Stimulated activated CD4-positive, alpha-beta T cell treated with anti-CD3 and anti-CD28 coated beads, TNF-alpha, amount 100 ng/mL, for 24 hours (primary cell): ENCODE data around the gene CDR2L.
"Not testable (repeated sequence)": the region's sequence is repeated elsewhere in the genome, so short reads cannot be mapped to it uniquely, and the experiment has no call there.

Experiments
- DNase-seq, 3 experiments: peaks; one replicate each; pipeline ENCODE4 v3.0.0-alpha.2; 2020; ENCODE audit warnings: low read depth in 3 of 3

The CDR2L gene

DNA sequence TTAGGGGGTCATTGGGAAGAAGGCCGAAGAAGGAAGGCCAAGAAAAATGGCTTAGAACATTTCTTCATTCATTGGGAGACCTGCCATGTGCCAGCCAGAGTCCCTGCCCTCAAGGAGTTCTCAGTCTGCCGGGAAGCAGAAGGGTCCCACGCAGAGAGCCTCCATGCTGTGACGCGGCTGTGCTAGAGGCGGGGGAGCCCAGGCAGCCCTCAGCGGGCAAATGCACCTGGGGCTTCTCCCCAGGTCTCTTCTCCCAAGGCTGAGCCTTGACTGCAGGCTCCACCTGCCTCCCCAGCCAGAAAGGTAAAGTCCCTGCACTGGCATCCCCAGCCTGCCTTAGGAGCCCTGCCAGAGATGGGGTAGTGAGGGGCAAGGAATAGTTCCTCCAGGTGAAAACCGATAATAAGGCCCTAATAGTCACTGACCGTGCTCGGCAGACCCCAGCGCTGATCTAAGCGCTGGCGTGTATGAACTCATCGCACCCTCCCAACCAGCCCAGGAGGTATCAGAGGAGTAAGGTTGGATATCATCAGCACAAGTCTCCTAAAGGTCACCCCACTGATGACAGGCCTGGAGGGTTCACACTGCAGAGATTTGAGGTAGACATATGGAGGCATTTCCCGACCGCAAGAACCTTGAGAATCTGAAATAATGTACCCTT, 6.0 kb upstream of the CDR2L start:
- DNase-seq, result no peak

GRCh38 chr17:74981979-74982662, 5.3 kb upstream of the CDR2L start:
- peak; percentile 55 to 77 (median 56) for DNase-seq

DNA sequence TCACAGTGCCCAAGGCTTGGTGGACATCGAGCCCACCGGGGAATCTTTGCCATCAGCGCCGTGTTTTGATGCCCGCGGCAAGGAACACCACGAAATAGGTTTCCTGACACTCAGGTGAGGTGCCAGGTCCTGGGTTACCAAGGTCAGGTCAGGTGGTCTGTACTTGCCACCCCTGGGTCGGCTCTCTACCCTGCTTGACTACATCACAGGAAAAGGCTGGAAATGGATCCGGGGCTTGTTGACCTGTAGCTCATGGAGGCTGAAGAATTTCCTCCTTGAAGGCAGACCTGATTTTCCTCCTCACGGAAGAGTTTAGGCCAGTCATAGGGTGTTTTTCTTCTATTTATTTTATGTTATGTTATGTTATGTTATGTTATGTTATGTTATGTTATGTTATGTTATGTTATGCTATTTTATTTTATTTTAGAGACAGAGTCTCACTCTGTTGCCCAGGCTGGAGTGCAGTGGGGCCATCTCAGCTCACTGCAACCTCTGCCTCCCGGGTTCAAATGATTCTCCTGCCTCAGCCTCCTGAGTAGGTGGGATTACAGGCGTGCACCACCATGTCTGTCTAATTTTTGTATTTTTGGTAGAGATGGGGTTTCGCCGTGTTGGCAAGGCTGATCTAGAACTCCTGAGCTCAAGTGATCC, 4.6 kb upstream of the CDR2L start:
- not testable (repeated sequence) for DNase-seq

GRCh38 chr17:74986206-74986576, 1.2 kb upstream of the CDR2L start:
- no peak for DNase-seq

DNA sequence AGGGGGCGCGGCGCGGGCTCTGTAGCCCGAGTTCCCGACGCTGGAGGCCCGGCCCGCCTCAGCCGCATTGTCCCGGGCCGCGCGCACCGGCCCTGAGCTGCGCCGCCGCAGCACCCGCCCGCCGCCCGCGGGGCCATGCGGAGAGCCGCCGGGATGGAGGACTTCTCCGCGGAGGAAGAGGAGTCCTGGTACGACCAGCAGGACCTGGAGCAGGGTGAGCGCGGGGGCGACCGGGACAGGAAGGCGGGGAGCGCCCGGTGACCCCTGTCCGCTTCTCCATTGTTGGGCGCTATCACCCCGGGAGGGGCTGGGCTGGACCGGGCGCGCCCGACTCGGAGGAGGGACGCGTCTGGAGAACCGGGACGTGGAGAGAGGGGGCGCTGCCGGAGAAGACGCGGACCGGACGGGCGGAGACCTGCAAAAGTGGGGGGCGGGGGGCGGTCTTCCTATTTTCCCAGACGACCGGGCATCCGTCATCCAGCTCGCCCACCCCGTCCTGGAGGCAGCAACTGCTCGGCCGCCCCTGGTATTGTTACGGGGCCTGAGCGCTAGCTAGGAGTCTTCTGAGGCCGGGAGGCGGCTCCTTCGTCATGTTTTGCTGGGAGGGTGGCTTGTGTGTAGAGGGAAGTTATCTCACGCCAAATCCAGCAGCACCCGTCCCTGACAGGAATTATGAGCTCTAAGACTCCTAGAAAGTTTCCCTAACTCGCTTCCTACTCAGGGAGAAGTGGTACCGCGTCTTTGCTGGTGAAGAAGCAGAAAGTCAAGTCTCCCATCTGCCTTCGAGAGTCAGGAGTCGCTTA, 678 bp downstream of the CDR2L start:
- DNase-seq, result peak in 1 of 3 experiments; percentile 12

DNA sequence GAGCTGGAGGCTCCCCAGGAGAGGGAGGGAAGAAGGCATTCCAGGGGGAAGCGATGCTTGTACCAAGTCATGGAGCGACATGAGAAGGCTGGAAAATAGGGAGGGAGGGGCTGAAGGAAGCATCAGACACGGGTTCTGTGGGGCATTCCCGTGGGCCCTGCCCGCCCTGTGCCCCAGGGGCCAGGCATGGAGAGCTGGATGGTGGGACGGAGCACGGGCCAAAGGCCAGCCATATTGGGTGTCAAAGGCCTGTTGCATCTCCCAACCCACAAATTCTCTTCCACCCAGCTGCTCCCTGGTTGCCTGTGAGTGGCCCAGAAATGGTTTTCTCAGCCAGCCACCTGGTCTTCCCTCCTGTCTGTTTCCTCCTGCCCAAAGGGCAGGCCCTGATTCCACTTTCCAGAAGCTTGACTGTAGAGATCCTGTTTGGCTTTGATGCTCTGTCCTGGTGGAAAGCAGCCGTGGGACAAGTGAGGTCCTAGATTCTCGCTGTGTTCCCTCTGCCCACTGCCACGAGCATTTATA, 3.2 kb downstream of the CDR2L start:
- no peak for DNase-seq

DNA sequence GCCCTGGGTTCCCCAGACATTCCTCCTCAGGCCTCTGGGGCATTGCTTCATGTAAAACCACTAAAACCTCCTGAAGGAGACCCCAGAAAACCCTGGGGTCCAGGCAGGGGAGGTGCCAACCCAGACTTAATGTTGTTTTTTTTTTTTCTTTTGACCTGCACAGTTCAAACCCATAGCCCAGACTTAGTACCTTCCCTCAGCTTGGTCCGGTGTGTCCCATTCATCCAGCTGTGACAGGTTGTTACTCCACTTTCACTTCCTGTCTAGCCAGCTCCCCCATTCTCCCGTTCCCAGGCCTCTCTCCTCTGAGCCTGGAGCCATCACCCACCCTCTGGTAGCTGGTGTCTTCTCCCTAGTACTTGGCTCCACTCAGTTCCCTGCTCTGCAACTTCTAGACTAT, 4.8 kb downstream of the CDR2L start:
- DNase-seq, result no peak

DNA sequence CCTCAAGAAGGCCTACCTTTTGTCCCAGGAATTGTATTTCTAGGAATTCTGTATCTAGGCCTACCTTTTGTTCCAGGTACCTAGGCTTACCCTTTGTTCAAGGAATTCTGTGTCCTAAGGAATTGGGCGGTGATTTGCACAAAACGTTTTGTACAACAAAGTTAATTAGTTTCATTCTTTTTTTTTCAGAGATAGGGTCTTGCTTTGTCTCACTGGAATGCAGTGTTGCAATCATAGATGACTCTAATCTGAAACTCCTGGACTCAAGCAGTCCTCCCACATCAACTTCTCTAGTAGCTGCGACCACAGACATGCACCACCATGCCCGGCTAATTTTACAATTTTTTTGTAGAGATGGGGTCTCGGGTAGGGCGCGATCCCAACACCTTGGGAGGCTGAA, 7.0 kb downstream of the CDR2L start:
- no peak for DNase-seq

DNA sequence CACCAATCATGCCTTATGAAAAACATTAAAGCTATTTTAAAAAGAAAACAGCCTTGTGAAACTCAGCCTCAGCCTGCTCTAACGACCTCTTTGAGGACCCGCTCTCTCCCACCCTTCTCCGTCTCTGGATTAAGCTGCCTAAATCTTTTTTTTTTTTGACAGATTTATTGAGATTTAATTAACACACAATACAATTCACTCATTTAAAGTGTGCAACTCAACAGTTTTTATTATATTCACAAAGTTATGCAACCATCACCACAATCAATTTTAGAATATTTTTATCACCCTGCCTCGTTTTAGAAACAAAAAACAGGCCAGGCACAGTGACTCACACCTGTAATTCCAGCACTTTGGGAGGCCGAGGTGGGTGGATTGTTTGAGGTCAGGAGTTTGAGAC, 8.4 kb downstream of the CDR2L start:
- DNase-seq, result no peak

GRCh38 chr17:74998783-74999182, 11.4 kb downstream of the CDR2L start:
- DNase-seq, result no peak

GRCh38 chr17:74999523-74999922, 12.1 kb downstream of the CDR2L start:
- no peak for DNase-seq

DNA sequence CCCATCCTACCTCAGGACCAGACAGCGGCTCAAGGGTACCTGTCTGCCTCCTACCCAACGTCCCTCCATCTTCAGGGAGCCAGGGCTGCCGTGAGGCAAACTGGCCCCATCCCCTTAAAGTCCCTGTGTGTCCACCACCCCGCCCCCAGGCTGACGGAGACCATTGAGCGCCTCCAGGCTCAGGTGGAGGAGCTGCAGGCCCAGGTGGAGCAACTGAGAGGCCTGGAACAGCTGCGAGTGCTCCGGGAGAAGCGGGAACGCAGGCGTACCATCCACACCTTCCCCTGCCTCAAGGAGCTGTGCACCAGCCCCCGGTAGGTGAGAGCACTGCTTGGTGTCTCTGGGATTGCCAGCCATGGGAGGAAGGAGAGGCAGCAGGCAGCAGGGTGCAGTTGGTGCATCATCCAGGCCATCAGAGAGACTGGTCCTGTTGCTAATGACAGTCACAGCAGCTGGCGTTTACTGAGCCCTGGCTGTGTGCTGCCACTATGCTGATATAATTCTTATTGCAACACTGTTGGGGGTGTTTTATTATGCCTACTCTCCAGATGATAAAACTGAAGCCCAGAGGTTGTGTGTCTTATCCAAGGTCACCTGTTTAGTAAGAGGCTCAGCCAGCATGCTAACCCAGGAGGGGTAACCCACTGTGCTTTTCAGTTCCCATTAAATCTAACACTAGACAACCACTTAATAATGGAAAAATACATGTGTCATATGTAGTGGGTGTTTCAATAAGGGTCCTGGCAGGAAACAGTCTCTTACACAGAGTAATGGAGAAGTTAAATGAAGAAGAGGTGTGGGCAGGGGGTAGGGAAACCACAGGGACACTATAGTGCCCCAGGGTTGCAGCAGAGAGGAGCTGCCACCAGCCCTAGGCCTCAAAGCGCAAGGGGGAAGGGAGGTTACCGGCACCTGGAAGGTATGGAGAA, 14.7 kb downstream of the CDR2L start:
- no peak for DNase-seq

DNA sequence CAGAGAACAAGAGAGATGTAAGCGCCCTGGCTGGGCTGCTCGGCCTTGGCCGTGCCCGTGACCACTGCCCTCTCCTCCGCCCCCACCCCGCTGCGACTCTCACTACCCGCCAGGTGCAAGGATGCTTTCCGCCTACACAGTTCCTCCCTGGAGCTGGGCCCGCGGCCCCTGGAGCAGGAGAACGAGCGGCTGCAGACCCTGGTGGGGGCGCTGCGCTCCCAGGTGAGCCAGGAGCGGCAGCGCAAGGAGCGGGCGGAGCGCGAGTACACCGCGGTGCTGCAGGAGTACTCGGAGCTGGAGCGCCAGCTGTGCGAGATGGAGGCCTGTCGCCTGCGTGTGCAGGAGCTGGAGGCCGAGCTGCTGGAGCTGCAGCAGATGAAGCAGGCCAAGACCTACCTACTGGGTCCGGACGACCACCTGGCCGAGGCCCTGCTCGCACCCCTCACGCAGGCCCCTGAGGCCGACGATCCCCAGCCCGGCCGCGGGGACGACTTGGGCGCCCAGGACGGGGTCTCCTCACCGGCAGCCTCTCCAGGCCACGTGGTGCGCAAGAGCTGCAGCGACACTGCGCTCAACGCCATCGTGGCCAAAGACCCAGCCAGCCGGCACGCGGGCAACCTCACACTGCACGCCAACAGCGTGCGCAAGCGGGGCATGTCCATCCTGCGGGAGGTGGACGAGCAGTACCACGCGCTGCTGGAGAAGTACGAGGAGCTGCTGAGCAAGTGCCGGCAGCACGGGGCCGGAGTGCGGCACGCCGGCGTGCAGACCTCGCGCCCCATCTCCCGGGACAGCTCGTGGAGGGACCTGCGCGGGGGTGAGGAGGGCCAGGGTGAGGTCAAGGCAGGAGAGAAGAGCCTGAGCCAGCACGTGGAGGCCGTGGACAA, 15.9 kb downstream of the CDR2L start:
- DNase-seq, result no peak

DNA sequence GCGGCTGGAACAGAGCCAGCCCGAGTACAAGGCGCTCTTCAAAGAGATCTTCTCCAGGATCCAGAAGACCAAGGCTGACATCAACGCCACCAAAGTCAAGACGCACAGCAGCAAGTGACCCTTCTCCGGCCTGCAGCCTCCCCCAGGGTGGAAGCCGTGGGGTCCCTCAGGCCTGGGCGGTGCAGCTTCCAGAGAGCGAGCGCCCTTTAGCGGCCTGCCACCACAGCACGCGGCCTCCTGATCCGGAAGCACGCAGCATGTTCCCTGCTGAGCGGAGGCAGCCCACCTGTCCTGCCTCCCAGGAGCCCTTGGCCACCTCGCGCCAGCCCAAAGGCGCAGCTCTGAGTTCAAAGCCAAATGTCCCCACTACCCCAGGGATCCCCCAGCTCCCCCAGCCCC, 16.5 kb downstream of the CDR2L start:
- DNase-seq, result no peak

DNA sequence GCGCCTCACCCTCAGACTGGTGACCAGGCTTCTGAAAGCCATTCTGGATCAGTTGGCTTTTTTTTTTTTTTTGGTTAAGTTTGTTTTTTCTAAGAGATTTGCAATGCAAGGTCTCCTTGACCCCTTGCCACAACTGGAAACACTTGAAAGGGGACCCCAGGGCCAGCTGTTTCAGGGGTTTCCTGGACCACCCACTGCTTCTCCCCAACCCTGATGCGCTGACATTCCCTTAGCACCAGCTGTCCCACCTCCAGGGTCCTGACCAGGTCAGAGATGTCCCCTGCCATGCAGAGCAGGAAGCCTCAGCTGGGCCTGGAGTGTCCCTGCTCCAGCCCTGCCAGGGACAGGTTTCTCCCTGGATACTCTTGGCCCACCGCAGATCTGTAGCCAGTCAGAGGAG, 16.9 kb downstream of the CDR2L start:
- DNase-seq, result no peak

- DNase-seq, result no peak
Measured at GRCh38 chr17:75005291-75005690, 17.9 kb downstream of the CDR2L start.

DNA sequence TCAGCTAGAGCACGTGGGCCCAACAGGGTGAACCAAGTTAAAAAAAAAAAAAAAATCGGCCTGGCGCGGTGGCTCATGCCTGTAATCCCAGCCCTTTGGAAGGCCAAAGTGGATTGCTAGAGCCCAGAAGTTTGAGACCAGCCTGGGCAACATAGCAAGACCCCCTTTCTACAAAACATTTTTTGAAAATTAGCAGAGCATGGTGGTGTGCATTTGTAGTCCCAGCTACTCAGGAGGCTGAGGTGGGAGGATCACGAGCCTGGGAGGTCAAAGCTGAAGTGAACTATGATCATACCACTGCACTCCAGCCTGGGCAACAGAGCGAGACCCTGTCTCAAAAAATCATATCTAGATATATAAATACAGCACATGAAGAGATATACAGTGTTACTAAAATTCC, 18.7 kb downstream of the CDR2L start:
- DNase-seq, result not testable (repeated sequence)

GRCh38 chr17:75006653-75007052, 19.2 kb downstream of the CDR2L start:
- DNase-seq, result no peak

DNA sequence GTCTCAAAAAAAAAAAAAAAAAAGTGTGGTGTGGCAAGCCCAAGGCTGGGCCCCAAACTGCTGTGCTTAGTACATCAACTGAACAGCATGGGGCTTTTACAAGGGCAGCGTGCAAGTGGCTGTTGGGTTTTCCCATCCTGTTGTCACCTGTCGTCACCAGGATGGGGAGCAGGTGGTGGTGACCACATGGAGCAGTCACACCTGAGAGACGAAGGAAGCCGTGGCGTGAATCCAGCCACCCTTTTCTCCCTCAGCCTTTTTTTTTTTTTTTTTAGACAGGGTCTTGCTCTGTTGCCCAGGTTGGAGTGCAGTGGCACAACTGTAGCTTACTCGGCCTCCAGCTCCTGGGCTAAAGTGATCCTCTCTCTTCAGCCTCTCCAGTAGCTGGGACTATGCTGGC, 20.9 kb downstream of the CDR2L start:
- DNase-seq, result no peak

GRCh38 chr17:75009139-75009724, 21.8 kb downstream of the CDR2L start:
- DNase-seq, result no peak
